Neural cell (in vitro differentiated cells): Measurements from ENCODE around the gene TNK2.

ENCODE experiments used
- EP300 ChIP-seq: fragments of 450-650 bp; conservative IDR thresholded peaks from 2 replicates; pipeline ENCODE4 v1.6.1; 2014; ENCODE audit warnings: antibody characterized with exemption, mild to moderate bottlenecking, moderate library complexity; ENCODE audit not compliant: poor library complexity, severe bottlenecking
- EZH2 ChIP-seq: fragments of 200-600, 300-800 bp; shearing (Covaris generic), sonication (generic); IDR thresholded peaks from 2 replicates; pipeline ENCODE4 v1.6.1; 2014; ENCODE audit warnings: antibody characterized with exemption, low read length, borderline replicate concordance, mild to moderate bottlenecking; ENCODE audit not compliant: insufficient read depth, poor library complexity, severe bottlenecking
- POLR2AphosphoS5 ChIP-seq: IDR thresholded peaks from 2 replicates; pipeline ENCODE4 v1.6.1; 2012
- RAD21 ChIP-seq: fragments of 450-650 bp; conservative IDR thresholded peaks from 2 replicates; pipeline ENCODE4 v1.6.1; 2014; ENCODE audit warnings: antibody characterized with exemption, mild to moderate bottlenecking, moderate library complexity
- SMC3 ChIP-seq: fragments of 450-650 bp; conservative IDR thresholded peaks from 2 replicates; pipeline ENCODE4 v1.6.1; 2014; ENCODE audit warnings: antibody characterized with exemption, mild to moderate bottlenecking, moderate library complexity; ENCODE audit not compliant: poor library complexity
- TAF1 ChIP-seq: IDR thresholded peaks from 2 replicates; pipeline ENCODE4 v1.6.1; 2012; ENCODE audit warnings: low read depth
- TF ChIP-seq, protein P1 (sequence below): fragments of 450-650 bp; IDR thresholded peaks from 2 replicates; pipeline ENCODE4 v1.5.1; 2014; ENCODE audit warnings: antibody characterized with exemption, mild to moderate bottlenecking, moderate library complexity; ENCODE audit not compliant: poor library complexity, severe bottlenecking

DNA sequence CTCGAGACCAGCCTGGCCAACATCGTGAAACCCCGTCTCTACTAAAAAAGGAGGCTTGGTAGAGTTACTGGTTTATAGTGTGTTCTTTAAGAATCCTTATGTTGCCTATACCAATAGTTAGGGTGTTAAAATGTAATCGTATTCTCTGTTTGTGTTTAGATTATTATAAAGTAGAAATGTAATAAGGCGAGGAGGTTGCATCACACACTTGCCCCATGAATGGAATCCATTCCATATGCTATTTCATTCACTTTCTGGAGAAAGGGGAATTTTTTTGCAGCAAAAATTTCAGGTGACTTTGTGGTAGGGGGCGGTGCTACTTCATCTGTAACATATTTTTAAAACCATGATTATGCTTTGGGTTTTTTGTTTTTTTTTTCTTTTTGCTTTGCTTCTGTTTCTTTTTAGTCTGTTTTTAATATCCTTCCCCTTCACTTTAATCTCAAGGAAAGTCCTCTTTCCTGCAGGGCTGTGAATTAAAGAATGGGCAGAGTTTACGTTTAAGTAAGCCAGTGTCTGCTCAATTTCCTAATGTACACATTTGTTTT, 63.6 kb downstream of the TNK2 start:
- no peak for TF ChIP-seq EZH2
- TF ChIP-seq POLR2AphosphoS5 = no peak
- TF ChIP-seq SMC3 = no peak
- TF ChIP-seq, protein P1, sequence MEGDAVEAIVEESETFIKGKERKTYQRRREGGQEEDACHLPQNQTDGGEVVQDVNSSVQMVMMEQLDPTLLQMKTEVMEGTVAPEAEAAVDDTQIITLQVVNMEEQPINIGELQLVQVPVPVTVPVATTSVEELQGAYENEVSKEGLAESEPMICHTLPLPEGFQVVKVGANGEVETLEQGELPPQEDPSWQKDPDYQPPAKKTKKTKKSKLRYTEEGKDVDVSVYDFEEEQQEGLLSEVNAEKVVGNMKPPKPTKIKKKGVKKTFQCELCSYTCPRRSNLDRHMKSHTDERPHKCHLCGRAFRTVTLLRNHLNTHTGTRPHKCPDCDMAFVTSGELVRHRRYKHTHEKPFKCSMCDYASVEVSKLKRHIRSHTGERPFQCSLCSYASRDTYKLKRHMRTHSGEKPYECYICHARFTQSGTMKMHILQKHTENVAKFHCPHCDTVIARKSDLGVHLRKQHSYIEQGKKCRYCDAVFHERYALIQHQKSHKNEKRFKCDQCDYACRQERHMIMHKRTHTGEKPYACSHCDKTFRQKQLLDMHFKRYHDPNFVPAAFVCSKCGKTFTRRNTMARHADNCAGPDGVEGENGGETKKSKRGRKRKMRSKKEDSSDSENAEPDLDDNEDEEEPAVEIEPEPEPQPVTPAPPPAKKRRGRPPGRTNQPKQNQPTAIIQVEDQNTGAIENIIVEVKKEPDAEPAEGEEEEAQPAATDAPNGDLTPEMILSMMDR = no peak
- TF ChIP-seq RAD21 = no peak
- TF ChIP-seq EP300 = no peak
- TF ChIP-seq TAF1 = no peak
